A172 (cell line): ENCODE measurements around the gene RRP9. TPM values are rescaled to one million over a fixed set of nuclear protein-coding genes. Genes with fewer than 3 reads are reported as not detected.

Experiments used
- DNase-seq: peaks from one replicate; pipeline ENCODE4 v3.0.0-alpha.2; 2015; ENCODE audit warnings: low spot score
- total RNA-seq: library from RNA; depleted of rRNA; stranded (reverse); fragments of >200 nt; shearing (Covaris generic); gene quantifications from 2 replicates; pipeline ENCODE4 v1.2.3, GENCODE V29; 2014

The RRP9 gene
- total RNA-seq, 1 experiment from 2014 or later = 48.7 TPM

DNA sequence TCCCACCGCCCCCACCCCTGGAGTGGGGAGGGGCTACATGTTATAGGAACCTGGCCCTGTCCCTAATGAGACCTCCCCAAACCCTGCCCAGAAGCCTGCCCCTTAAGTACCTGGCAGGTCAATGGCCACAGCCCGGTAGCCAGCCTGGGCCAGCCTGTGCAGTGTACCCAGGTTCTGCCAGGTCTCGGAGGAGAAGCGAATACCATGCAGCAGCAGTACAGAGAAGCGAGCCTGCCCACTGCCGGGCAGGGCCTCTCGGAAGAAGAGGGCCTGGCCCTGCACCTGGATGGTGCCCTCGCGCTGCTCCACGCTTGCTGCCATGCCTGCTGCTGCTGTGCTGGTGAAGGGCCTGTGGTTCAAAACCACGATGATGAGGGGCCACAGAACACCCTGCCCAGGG, 29.6 kb upstream of the RRP9 start:
- no peak for DNase-seq

GRCh38 chr3:51970606-51971300, 29.0 kb upstream of the RRP9 start:
- no peak for DNase-seq

DNA sequence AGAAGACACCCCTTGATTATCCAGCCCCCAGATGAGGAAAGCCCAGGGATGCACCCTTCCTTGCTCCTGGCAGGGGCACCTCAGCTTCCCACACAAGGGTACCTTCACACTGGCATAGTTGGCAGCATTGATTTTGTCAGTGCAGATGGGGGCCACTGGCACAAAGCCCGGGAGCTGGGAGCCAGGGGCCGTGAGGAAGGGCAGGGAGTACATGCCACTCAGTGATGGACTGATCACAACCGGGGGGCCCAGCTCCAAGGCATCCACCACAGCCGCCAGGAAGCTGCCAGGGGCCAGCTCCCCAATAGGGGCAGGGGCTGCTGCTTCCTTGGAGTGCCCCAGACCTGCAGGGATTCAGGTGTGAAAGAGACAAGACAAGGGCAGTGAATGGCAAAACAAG, 28.1 kb upstream of the RRP9 start:
- DNase-seq = no peak

- no peak for DNase-seq
Observed at GRCh38 chr3:51968883-51969678, 27.4 kb upstream of the RRP9 start.

DNA sequence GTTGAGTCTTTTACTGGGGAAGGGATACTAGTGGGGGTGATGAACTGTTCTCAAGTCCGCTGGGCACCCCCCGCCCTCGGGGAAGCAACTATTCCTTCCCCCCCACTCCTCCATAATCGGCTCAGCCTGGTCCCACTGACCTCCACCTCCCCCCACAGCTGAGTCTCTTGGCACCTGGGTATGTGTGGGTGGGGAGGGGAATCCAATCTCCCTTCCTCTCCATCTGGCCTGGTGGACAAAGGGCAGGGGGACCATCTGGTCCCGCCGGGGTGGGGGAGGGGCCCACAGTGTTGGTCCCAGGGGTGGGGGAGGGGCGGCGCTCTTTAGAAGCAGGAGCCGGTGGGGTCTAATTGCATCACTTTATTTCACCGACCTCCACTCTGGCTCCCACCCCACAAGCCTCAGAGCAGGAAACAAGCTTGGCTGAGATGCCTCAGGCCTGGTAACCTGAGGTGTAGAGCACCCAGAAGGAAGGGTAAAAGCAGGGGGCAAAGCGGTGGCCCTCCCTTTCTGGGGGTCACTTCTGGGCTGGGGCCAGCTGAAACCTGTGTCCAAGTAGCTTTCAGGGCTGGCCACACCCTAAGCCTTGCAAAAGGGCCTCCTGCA, 26.6 kb upstream of the RRP9 start:
- DNase-seq = no peak

GRCh38 chr3:51967384-51968169, 25.9 kb upstream of the RRP9 start, which contains the start of gene PCBP4:
Gene PCBP4, minus strand, starts transcription at chr3:51967454. Its CDS starts 6,214 bp downstream, at chr3:51961240.
- no peak for DNase-seq

DNA sequence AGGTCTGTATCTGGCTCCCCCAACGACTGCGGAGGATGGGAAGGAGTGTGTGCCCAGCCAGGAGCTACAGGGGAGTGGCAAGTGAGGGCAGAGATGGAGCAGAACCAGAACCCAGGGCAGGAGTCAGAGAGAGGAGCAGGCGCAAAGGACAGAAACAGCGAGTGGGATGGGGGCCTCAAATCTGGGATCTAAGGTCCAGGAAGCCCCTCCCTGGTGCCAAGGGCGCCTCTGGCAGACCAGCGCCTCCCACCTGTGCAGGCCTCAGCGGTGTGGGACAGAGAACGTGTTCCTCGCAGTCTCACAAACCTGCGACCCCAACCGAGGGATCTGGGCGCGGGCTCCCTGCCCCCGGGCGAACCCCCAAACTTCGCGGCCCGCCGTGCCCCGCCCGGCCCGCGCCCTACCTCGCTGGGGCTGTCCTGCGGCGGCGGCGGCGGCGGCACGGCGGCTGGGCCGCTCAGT, 25.2 kb upstream of the RRP9 start:
- no peak for DNase-seq

GRCh38 chr3:51966486-51966885, 24.8 kb upstream of the RRP9 start:
- DNase-seq = no peak

GRCh38 chr3:51966016-51966415, 24.3 kb upstream of the RRP9 start:
- no peak for DNase-seq

DNA sequence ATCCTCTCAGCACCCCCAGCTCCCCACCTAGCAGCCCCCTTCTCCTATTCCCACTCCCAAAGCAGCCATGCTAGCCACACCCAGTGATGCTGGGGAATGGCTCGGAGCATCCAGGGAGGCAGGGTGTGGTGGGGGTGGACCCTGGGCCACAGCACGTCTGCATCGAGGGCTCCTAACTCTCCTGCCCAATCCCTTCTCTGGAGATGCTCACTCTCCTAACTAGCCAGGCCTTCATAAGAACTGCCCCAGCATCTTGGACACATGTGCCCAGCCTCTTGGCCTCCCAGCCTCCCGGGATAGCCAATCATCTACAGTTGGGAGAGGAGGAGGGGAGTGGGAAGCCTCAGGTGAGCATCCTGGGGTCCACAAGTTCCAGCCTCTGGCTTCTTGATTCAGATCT, 22.8 kb upstream of the RRP9 start:
- DNase-seq = no peak

GRCh38 chr3:51963951-51964451, 22.3 kb upstream of the RRP9 start:
- DNase-seq = no peak

DNA sequence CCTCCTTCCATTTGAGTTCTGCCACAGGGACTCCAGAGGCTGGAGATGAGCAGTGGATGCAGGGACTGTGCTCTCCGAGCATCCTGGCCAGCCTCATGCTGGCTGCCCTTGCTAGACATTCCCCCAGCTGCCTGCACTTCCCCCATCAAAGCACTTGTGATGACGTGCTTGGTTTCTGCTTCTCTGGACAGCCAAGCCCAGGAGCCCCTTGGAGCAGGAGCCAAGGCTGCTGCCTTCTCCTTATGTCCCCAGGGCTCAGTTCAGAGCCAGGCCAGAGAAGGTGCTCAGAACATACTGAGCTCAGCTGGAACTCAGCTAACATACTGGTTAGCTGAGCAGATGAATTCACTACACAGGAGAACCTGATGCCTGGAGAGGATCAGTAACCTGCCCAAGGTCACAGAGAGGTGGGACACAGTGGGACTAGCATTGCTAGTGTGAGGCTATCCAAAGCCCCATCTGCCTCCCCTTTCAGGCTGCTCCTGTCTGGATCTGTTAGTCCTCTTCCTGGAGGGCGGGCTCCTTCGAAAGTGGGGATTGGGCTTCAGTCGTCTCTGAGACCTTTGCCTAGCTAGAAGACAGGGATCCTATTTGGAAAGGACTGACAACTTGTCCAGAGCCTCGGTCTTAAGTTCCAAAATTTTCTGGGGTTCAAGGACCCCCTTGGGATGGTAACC, 21.3 kb upstream of the RRP9 start:
- no peak for DNase-seq

DNA sequence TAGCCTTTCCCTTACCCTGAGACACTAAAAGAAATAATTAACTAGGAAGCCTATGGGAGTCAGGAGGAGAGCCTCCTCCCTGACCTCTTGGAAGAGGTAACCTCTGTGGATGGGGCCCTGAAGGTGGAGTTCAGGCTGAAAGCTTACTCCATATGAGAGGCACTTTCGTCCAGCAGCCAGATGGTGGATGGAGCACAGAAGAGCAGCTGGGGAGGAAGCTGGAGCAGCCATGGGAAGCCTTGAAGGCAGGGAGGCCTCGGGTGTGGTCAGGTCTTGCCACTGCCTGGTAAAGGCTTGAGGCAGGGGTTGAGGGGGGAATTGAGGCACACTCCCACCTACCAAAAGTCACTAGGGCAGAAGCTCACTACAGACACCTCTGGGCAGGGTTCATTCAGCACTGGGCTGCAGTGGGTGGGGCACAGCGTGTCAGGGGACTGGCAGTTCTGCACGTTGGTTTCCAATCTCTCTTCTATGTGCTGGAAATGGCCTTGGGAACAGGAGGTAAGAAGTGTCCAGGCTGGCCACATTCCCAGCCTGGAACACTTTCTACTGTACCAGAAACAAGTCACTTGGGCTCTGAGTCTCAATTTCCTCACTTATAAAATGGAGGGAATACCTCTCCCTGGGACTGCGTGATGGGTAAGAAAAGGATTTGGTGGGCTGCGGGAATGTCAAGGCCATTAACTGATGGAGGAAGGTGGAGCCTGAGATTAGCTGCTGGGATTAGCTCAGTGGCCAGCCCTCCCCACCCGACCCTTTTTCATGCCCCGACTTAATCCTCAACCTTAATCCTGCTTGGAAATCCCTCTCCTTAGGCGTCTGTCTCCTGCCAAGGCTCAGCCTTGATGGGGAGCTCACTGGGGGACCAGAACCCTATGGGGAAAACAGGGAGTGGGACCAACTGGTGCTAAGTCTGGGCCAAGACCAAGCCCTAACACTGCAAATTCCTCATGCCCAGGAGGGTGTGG, 20.2 kb upstream of the RRP9 start:
- DNase-seq = no peak

GRCh38 chr3:51961011-51961410, 19.3 kb upstream of the RRP9 start:
- DNase-seq = no peak

- no peak for DNase-seq
Observed at GRCh38 chr3:51960386-51960785, 18.7 kb upstream of the RRP9 start.

DNA sequence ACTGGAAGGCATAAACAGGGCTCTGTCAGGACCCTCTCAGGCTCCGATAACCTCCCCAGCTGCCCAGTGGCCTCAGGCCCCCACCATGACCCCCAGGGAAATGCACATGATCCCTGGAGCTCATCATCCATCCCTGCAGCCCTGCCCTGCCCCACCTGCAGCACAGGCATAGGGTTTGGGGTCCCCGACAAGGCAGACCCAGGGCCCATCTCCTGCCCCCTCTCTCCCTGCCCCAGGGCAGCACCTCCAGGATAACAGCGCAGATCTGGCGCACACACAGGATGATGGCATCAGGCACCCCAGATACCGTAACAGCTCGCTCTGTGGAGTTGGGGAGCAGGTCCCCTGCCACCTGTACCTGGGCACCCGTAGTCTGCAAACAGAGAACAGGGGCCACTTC, 17.9 kb upstream of the RRP9 start:
- DNase-seq = no peak

- DNase-seq = no peak
Observed at GRCh38 chr3:51958603-51959521, 17.2 kb upstream of the RRP9 start.

- DNase-seq = no peak
Observed at GRCh38 chr3:51957520-51958205, 16.0 kb upstream of the RRP9 start.
